ENCODE data around the gene ETS2.

The ETS2 gene

GRCh38 chr21:38802050-38803026 is 3.4 kb upstream of the ETS2 start:
- DNase-seq (ENCODE audit: low read depth), result no peak

DNA sequence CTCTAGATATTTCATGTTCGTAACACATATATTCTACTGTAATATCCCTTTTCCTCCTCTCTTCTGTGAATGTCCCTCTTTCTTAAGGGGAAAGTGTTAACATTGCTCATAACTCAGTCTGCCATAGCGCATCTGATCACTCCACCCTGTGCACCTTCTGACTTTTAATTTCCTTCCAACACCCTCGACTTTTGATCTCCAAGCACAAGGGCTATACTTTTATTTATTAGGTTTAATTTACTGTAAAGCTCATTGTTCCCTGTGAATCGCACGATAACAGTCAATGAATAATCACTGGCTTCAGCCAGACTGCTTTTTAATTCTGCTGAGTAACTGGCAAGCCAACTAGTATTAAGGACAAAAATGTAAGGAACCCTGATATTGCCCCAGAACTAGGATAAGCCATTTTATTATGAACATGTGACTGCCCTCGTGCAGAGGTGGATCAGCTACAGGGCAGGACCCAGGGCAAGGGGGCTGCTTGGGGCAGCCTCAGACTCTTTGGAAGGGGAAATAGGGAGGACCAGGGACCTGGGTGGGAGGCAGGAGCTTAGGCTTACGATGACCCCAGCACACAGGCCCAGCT is 2.6 kb upstream of the ETS2 start:
- DNase-seq (ENCODE audit: low read depth), result no peak

DNA sequence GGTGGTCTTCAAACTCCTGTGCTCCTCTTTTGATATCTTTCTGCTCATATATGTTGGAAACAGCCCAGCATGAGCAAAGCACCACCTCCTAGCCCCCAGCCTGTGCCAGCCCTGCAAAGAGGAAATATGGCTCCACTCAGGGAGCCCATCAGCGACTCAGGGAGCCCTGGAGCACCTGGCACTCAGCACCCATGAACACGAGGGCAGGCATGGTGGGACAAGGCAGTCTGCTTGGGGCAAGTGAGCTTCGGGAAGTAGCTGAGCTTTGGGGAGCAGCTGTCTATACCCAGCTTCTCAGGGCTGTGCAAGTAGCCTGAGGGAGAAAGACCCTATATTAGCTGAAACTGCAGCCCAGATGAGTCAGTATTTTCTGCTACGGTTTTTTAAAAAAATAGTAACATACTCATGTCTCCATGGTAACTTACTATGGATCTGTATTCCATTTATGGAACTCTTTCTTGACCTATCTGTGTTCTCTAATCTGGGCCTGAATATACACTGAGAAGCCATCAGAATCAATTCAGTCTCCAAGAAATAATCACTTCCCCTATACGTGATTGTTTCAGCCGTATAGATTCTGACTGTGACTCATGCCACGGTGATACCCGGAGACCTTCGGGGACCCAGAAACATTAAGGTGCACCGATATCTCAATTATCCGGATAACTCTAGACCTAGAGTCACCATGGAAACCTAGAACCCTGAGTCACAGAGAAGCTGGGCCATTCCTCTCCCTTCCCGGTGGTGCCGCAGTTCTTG is 1.5 kb upstream of the ETS2 start:
- no peak for DNase-seq (ENCODE audit: low read depth)

- DNase-seq (ENCODE audit: low read depth), result peak; percentile 6
Observed at GRCh38 chr21:38804789-38805327, 871 bp upstream of the ETS2 start.

GRCh38 chr21:38806153-38806941 is 618 bp downstream of the ETS2 start:
- DNase-seq (ENCODE audit: low read depth), result peak; percentile 6

GRCh38 chr21:38806942-38807284 is 1.2 kb downstream of the ETS2 start:
- DNase-seq (ENCODE audit: low read depth), result no peak

DNA sequence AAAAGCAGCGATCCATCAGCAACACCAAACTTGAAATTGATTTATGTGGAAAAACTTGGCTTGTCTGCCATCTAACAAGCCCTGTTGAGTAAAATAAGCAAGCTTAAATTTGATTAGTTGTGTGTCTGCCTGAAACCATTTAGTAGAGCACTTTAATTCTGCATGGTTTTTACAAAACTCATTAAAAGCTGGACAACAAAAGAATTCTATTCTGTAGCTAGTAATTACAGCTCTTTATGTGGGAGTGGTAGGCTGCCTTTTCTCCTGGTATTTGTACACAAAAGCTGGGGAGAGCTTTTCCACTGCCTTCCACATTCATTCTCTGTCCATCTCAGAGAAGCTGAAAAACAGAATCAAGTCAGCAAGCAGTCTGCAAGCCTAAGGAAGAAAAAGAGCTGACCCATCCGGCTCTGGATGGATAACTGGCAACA is 1.7 kb downstream of the ETS2 start:
- no peak for DNase-seq (ENCODE audit: low read depth)

DNA sequence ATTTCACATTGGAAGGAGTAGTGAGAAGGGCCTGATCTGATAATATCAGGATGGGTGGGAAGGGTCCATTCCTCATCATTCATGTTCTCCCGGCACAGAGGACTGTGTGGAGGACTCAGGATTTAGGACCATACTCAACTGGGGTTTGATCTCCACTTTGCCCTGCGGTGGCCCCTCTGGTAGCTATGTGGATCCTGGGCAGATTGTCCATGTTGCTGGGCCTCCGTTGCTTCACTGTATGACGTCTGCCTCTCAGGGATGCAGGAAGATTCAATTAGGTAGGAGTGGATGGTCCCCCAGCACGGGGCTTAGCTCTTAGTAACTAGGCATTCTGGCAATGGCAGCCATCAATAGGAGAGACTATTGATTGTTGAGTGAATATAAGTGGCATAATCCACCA is 2.3 kb downstream of the ETS2 start:
- DNase-seq (ENCODE audit: low read depth), result no peak

- no peak for DNase-seq (ENCODE audit: low read depth)
Observed at GRCh38 chr21:38809198-38809878, 3.6 kb downstream of the ETS2 start.

GRCh38 chr21:38810034-38810825 is 4.5 kb downstream of the ETS2 start:
- DNase-seq (ENCODE audit: low read depth), result no peak

DNA sequence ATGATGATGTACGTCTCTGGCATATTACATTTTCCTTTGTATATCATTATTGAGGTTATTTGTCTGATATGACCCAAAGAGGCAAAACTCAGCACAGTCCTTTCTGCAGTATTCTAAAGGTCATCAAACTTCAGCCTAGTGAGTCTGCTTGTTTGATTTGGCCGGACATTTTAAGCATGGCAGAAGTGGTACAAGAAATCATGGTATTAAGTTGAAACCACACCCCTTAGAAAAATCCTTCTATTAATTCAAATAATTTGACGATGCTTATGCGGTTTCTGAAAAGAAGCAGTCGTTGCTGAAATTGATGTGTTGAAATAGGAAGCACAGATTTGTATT is 5.1 kb downstream of the ETS2 start:
- DNase-seq (ENCODE audit: low read depth), result no peak

DNA sequence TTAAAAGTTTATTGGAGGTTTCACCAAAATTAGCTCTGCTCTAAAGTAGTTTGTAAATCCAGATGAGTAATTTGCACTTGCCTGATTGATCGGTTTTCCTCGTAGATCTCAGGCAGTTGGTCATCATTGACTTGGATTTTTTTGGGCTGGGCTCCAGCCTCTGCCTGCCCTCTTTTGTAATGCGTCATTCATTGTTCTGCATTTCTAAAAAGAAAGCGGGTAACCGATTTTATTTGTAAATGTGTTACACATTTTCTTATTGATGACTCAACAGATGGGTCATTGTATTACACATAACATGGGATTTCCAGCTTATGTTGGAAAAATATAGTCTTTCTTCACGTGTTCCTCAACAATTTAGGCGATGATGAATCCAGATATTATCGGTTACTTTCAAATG is 5.5 kb downstream of the ETS2 start:
- no peak for DNase-seq (ENCODE audit: low read depth)

DNA sequence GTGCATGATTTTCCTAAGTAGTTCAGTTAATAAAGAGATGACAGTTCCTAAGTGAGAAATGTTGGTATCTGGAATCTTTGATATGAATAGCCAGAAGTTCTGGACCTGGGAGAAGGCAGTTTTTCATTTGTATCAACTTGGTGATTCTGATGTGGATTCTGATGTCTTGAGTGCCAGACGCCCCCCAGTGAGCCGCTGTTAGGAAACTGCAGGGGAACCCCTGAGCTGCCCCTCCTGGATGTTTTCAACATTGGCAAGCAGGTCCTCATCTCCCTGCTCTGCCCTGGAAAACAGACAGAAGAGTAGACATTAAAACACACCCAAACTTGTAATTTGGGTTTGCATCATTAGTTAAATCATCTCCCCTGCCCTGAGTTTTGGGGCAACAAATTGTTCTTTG is 7.4 kb downstream of the ETS2 start:
- DNase-seq (ENCODE audit: low read depth), result no peak

- DNase-seq (ENCODE audit: low read depth), result no peak
Observed at GRCh38 chr21:38813547-38813946, 7.8 kb downstream of the ETS2 start.

DNA sequence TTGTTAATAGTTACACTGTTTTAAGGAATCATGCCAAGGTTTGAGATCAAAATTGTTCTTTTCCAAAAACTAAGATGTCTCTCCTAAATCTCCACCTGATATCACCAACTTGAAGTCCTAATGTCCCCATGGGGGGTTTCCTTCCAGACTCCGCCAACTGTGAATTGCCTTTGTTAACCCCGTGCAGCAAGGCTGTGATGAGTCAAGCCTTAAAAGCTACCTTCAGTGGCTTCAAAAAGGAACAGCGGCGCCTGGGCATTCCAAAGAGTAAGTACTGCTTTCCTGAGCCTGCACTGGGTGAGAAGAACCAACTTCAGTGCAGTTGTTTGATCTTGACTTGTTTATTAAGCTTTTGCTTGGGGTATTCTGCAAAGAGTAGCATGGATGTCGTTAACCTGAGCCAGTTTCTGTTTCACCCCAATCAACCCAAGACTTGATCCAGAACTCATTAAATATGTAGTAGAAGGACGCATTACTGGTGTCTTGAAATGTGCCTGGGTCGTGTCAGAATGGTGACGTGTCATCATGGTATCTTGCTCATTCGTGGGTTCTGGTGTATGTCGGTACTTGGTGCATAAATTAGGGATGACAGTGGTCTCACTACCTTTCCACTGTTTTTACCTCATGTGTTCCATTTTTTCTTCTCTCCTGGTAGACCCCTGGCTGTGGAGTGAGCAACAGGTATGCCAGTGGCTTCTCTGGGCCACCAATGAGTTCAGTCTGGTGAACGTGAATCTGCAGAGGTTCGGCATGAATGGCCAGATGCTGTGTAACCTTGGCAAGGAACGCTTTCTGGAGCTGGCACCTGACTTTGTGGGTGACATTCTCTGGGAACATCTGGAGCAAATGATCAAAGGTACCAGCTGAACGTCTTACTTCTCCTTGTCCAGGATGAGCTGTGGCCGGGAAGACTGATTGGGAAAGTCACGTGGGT is 8.7 kb downstream of the ETS2 start:
- no peak for DNase-seq (ENCODE audit: low read depth)

DNA sequence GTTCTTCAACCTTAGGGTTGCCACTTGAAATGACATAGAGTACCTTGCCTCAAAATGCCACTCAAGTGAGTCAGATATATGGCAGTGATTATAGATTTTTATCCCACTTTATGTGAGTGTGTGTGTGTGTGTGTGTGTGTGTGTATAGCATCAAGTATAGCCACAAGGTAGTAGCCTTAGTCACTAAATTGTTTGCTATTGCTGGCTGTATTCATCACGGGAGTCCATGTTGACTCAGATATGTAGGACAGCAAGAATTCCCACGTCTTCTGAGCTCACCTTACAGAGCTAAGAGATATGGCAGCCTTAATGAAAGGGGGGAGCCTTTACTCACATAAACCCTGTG is 9.3 kb downstream of the ETS2 start:
- no peak for DNase-seq (ENCODE audit: low read depth)

GRCh38 chr21:38816400-38816977 is 10.8 kb downstream of the ETS2 start:
- no peak for DNase-seq (ENCODE audit: low read depth)

- no peak for DNase-seq (ENCODE audit: low read depth)
Observed at GRCh38 chr21:38817371-38818324, 11.9 kb downstream of the ETS2 start.
